Measurements from ENCODE around the gene KHDC1. TPM values are rescaled to one million over a fixed set of nuclear protein-coding genes. Genes with fewer than 3 reads are reported as not detected.
"Not testable (repeated sequence)": the region's sequence is repeated elsewhere in the genome, so short reads cannot be mapped to it uniquely, and the experiment has no call there.

The KHDC1 gene
- total RNA-seq, 1 experiment from 2014 or later = 7.7 TPM

- Histone ChIP-seq H2BK15ac (ENCODE audit: low read depth, low read length) (no peak overlapping the region), H3K23me2 (ENCODE audit: insufficient read length, low read depth, low read length, poor library complexity, severe bottlenecking) (peaks cover 17% of the 10 kb centered on the region), H3K23ac (ENCODE audit: insufficient read length, low read depth, low read length) (no peak overlapping the region), H3K79me2 (ENCODE audit: insufficient read depth, low read length) (0 out of 2 replicates have a peak, but pooled peaks cover 2% of the 10 kb centered on the region), H2AFZ (ENCODE audit: low read length) (peak overlapping the region; percentile 65), H3K14ac (ENCODE audit: insufficient read depth, low read length) (peak overlapping the region; percentile 55), H2BK120ac (ENCODE audit: low read depth, low read length, poor library complexity, severe bottlenecking) (no peak overlapping the region), H3K27ac (ENCODE audit: insufficient read length, low read depth, low read length) (no peak overlapping the region), H2BK12ac (ENCODE audit: insufficient read length, low read depth, low read length) (no peak overlapping the region), H2AK5ac (ENCODE audit: insufficient read length, low read length) (no peak overlapping the region), H2BK5ac (ENCODE audit: insufficient read length, low read length) (no peak overlapping the region), H3K18ac (ENCODE audit: insufficient read length, low read depth, low read length) (peak overlapping the region; percentile 94), H3K4ac (ENCODE audit: low read depth, low read length) (no peak overlapping the region), H4K5ac (ENCODE audit: insufficient read length, low read depth, low read length) (no peak overlapping the region), H3K4me1 (ENCODE audit: insufficient read depth, low read length) (no peaks in the 10 kb centered on the region; the same call in 1 of the 2 replicates), H3K27me3 (ENCODE audit: insufficient read depth, low read length) (no peaks in the 10 kb centered on the region), H3K79me1 (ENCODE audit: insufficient read depth, low read depth, low read length, poor library complexity, severe bottlenecking) (peaks cover 3% of the 10 kb centered on the region), H4K20me1 (ENCODE audit: control insufficient read depth, insufficient read depth, insufficient read length) (no peaks in the 10 kb centered on the region), H4K8ac (replicated peaks; ENCODE audit: insufficient read length, low read depth, low read length) (no peak overlapping the region), H3K4me2 (ENCODE audit: insufficient read depth, insufficient read length, low read length) (peak overlapping the region; percentile 89), H4K91ac (ENCODE audit: insufficient read length, low read depth, low read length) (no peak overlapping the region), H3K9ac (ENCODE audit: extremely low read depth, insufficient read length, low read length) (peak overlapping the region; percentile 69), H2BK20ac (ENCODE audit: low read depth, low read length, poor library complexity, severe bottlenecking) (no peak overlapping the region), H3T11ph (ENCODE audit: low read length) (no peak overlapping the region), H3K9me3 (ENCODE audit: control insufficient read depth, low read depth, low read length) (no peaks in the 10 kb centered on the region), H3K56ac (ENCODE audit: insufficient read length, low read depth, low read length) (no peak overlapping the region)
- WGBS (ENCODE audit: extremely low coverage, insufficient read length, low lambda C conversion rate) = no CpG with 5 or more reads among the region's 26 CpGs
- Mint-ChIP-seq H3K4me1 (peaks cover 16 to 28% of the 10 kb centered on the region in 2 experiments), H3K27ac (peak overlapping the region; percentile 90 to 96 (median 94); a peak in 5 of 7 replicates), H3K27me3 (ENCODE audit: low read depth) (peaks cover 10% of the 10 kb centered on the region), H3K9me3 (peaks cover 6 to 16% of the 10 kb centered on the region in 2 experiments), H3K4me3 (peak overlapping the region; percentile 90 to 93), H3K36me3 (ENCODE audit: insufficient read depth in 1 of 3, low read depth in 3 of 3) (peaks cover 8 to 29% (median 17%) of the 10 kb centered on the region in 3 experiments; a peak in 6 of 7 replicates)
- DNase-seq = peak; percentile 65
- peak; percentile 59 for TF ChIP-seq CTCF (conservative IDR thresholded peaks at IDR 0.05)
Observed at GRCh38 chr6:73308712-73309534, 45.9 kb upstream of the KHDC1 start.

DNA sequence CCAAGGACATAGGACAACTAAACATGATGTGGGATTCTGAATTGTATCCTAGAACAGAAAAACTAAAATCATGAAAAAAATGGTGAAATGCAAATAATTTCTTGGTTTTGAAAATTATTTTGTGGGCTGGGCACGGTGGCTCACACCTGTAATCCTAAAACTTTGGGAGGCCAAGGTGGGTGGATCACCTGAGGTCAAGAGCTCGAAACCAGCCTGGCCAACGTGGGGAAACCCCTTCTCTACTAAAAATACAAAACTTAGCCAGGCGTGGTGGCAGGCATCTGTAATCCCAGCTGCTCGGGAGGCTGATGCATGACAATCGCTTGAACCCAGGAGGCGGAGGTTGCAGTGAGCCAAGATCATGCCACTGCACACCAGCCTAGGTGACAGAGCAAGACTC, 40.8 kb upstream of the KHDC1 start:
- H2BK5ac ChIP-seq (ENCODE audit: insufficient read length, low read length); H3K27me3 Mint-ChIP-seq (ENCODE audit: low read depth); H3K9me3 ChIP-seq (ENCODE audit: control insufficient read depth, low read depth, low read length); H3K27me3 ChIP-seq (ENCODE audit: insufficient read depth, low read length); H3K4me2 ChIP-seq (ENCODE audit: insufficient read depth, insufficient read length, low read length); H2BK120ac ChIP-seq (ENCODE audit: low read depth, low read length, poor library complexity, severe bottlenecking); H3T11ph ChIP-seq (ENCODE audit: low read length); H3K18ac ChIP-seq (ENCODE audit: insufficient read length, low read depth, low read length); H3K79me1 ChIP-seq (ENCODE audit: insufficient read depth, low read depth, low read length, poor library complexity, severe bottlenecking); H3K27ac ChIP-seq (ENCODE audit: insufficient read length, low read depth, low read length); H3K79me2 ChIP-seq (ENCODE audit: insufficient read depth, low read length); H3K23me2 ChIP-seq (ENCODE audit: insufficient read length, low read depth, low read length, poor library complexity, severe bottlenecking); H3K4ac ChIP-seq (ENCODE audit: low read depth, low read length); H3K4me3 Mint-ChIP-seq; H2AK5ac ChIP-seq (ENCODE audit: insufficient read length, low read length); DNase-seq; H4K8ac ChIP-seq (replicated peaks; ENCODE audit: insufficient read length, low read depth, low read length); H3K4me1 ChIP-seq (ENCODE audit: insufficient read depth, low read length); H2AFZ ChIP-seq (ENCODE audit: low read length); H2BK12ac ChIP-seq (ENCODE audit: insufficient read length, low read depth, low read length); H3K23ac ChIP-seq (ENCODE audit: insufficient read length, low read depth, low read length); H3K14ac ChIP-seq (ENCODE audit: insufficient read depth, low read length); H2BK15ac ChIP-seq (ENCODE audit: low read depth, low read length); H2BK20ac ChIP-seq (ENCODE audit: low read depth, low read length, poor library complexity, severe bottlenecking); H4K5ac ChIP-seq (ENCODE audit: insufficient read length, low read depth, low read length); H4K91ac ChIP-seq (ENCODE audit: insufficient read length, low read depth, low read length); H3K9me3 Mint-ChIP-seq; H4K20me1 ChIP-seq (ENCODE audit: control insufficient read depth, insufficient read depth, insufficient read length); H3K27ac Mint-ChIP-seq; H3K56ac ChIP-seq (ENCODE audit: insufficient read length, low read depth, low read length); H3K9ac ChIP-seq (ENCODE audit: extremely low read depth, insufficient read length, low read length): not testable (repeated sequence)
- Mint-ChIP-seq H3K4me1 (peaks cover 9 to 14% of the 10 kb centered on the region in 2 experiments), H3K36me3 (ENCODE audit: insufficient read depth in 1 of 3, low read depth in 3 of 3) (peaks cover 11 to 37% (median 13%) of the 10 kb centered on the region in 3 experiments)
- WGBS (ENCODE audit: extremely low coverage, insufficient read length, low lambda C conversion rate) = no CpG with 5 or more reads among the region's 7 CpGs
